22Rv1 (cell line): ENCODE data around the gene CDKAL1.

Experiments used
- ZFX ChIP-seq: fragments of 450-650 bp; IDR thresholded peaks from 2 replicates; pipeline ENCODE4 v1.6.1; 2017; ENCODE audit warnings: antibody characterized with exemption, borderline replicate concordance
- TF ChIP-seq, protein P1 (sequence below): fragments of 450-650 bp; IDR thresholded peaks from 2 replicates; pipeline ENCODE4 v1.5.1; 2017; ENCODE audit warnings: mild to moderate bottlenecking

DNA sequence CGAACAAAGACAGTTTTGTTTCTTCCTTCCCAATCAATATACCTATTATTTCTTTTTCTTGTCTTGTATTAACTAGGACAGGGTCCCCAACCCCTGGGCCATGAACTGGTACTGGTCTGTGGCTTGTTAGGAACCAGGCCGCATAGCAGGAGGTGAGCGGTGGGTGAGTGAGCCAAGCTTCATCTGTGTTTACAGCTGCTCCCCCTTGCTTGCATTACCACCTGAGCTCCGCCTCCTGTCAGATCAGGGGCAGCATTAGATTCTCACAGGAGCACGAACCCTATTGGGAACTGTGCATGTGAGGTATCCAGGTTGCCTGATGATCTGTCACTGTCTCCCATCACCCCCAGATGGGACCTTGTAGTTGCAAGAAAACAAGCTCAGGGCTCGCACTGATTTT is 151.9 kb downstream of the CDKAL1 start:
- TF ChIP-seq, protein P1, sequence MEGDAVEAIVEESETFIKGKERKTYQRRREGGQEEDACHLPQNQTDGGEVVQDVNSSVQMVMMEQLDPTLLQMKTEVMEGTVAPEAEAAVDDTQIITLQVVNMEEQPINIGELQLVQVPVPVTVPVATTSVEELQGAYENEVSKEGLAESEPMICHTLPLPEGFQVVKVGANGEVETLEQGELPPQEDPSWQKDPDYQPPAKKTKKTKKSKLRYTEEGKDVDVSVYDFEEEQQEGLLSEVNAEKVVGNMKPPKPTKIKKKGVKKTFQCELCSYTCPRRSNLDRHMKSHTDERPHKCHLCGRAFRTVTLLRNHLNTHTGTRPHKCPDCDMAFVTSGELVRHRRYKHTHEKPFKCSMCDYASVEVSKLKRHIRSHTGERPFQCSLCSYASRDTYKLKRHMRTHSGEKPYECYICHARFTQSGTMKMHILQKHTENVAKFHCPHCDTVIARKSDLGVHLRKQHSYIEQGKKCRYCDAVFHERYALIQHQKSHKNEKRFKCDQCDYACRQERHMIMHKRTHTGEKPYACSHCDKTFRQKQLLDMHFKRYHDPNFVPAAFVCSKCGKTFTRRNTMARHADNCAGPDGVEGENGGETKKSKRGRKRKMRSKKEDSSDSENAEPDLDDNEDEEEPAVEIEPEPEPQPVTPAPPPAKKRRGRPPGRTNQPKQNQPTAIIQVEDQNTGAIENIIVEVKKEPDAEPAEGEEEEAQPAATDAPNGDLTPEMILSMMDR = no peak
- TF ChIP-seq ZFX = no peak
